H1 (cell line): ENCODE results near the gene CACNA1D. TPM values are rescaled to one million over a fixed set of nuclear protein-coding genes. Genes with fewer than 3 reads are reported as not detected.

Experiments used
- CBX5 ChIP-seq: fragments of 300-800, 300-1000 bp; sonication (generic); IDR thresholded peaks from 2 replicates; pipeline ENCODE4 v1.7.1; 2016; ENCODE audit warnings: antibody characterized with exemption, low read length, low read depth
- POLR2A ChIP-seq, 2 experiments: IDR thresholded peaks; 1 replicate in 1 of 2; 2 replicates in 1 of 2; pipeline ENCODE4 v1.6.1; 2011; ENCODE audit warnings: low read depth in 2 of 2, low read length in 2 of 2, mild to moderate bottlenecking in 2 of 2; ENCODE audit errors: control extremely low read depth in 1 of 2
- RBBP5 ChIP-seq: IDR thresholded peaks from 2 replicates; pipeline ENCODE4 v1.7.1; 2012; ENCODE audit warnings: low read depth, mild to moderate bottlenecking, inconsistent platforms, low read length, moderate library complexity, borderline replicate concordance
- RXRA ChIP-seq: IDR thresholded peaks from 2 replicates; pipeline ENCODE4 v1.6.1; 2011; ENCODE audit warnings: low read depth, mild to moderate bottlenecking, low read length, moderate library complexity; ENCODE audit not compliant: insufficient read depth
- SIRT6 ChIP-seq: IDR thresholded peaks from one replicate; pipeline ENCODE4 v1.7.1; 2012; ENCODE audit warnings: low read length, inconsistent platforms
- SP4 ChIP-seq: IDR thresholded peaks from 2 replicates; pipeline ENCODE4 v1.6.1; 2012; ENCODE audit warnings: low read length, inconsistent platforms
- polyA plus RNA-seq, 7 experiments: library from polyadenylated mRNA; depleted of rRNA in 3 of 7; stranded (reverse) in 5 of 7; unstranded in 2 of 7; fragments of >200 nt in 5 of 7; fragments of 200-250 nt in 2 of 7; gene quantifications; 1 replicate in 5 of 7; 2 replicates in 1 of 7; 4 replicates in 1 of 7; pipeline versions ENCODE4 v1.2.1 to v1.2.3, GENCODE V29; 2011 to 2013; ENCODE audit warnings: missing spikeins in 2 of 7, mixed read lengths in 2 of 7
- total RNA-seq: library from RNA; stranded (reverse); fragmentation: NEBNext Ultra II Directional; extraction: Animal tissue kit (Norgen Biotek cat#: 25700); gene quantifications from 2 replicates; pipeline ENCODE4 v1.2.1, GENCODE V29; 2021
- TF ChIP-seq, protein P1 (sequence below), 3 experiments: IDR thresholded peaks; 1 replicate in 2 of 3; 2 replicates in 1 of 3; pipeline versions ENCODE4 v1.5.1 to v1.6.1; 2011; ENCODE audit warnings: low read length in 3 of 3, mild to moderate bottlenecking in 3 of 3, inconsistent platforms in 2 of 3, low read depth in 1 of 3, moderate library complexity in 1 of 3; ENCODE audit not compliant: insufficient read depth in 1 of 3; ENCODE audit errors: control extremely low read depth in 1 of 3

Gene CACNA1D
- total and polyA plus RNA-seq, 2 of the 8 experiments (the other 6 are each of a cell fraction or from before 2014, with no cell fraction given) = 2.0 to 2.9 TPM

DNA sequence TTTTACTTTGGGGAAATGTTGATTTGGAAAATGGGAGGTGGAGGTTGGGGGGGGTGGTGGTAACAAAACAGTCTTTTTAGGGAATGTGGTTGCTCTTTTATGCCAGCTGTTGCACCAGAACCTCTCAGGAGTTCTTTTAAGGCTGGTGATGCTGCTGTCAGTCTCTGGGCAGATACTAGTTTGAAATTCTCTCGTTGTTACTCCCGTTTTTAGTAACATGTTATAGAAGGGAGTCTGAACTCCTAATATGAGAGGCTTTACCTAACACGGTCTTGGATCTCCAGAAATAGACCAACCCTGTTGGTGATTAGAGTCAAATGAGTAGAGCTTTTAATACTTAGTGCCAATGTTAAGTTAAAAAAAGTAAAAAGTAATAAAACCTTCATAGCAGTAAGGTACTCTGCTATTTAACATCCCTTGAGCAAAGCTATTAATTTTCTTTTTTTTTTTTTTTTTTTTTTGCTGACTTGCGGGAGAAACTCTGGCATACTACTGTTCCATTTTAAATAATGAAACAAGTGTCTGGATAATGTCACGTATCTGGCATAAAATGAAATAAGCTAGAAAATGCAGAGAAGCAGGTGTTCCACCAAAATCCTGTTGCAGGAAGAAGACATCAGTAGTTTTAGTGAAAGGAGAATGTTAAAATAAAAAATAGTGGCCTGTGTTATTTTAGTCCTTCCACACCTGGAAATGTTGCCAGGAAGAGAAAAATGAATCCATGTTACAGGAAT lies 156.7 kb downstream of the CACNA1D start (continued):
- TF ChIP-seq, protein P1, sequence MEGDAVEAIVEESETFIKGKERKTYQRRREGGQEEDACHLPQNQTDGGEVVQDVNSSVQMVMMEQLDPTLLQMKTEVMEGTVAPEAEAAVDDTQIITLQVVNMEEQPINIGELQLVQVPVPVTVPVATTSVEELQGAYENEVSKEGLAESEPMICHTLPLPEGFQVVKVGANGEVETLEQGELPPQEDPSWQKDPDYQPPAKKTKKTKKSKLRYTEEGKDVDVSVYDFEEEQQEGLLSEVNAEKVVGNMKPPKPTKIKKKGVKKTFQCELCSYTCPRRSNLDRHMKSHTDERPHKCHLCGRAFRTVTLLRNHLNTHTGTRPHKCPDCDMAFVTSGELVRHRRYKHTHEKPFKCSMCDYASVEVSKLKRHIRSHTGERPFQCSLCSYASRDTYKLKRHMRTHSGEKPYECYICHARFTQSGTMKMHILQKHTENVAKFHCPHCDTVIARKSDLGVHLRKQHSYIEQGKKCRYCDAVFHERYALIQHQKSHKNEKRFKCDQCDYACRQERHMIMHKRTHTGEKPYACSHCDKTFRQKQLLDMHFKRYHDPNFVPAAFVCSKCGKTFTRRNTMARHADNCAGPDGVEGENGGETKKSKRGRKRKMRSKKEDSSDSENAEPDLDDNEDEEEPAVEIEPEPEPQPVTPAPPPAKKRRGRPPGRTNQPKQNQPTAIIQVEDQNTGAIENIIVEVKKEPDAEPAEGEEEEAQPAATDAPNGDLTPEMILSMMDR (IDR thresholded peaks at IDR 0.05; ENCODE audit: control extremely low read depth in 1 of 3, insufficient read depth in 1 of 3, low read depth in 1 of 3, low read length in 3 of 3) = no peak
- TF ChIP-seq SP4 (no peak), RBBP5 (no peak), CBX5 (no peak), RXRA (no peak), POLR2A (IDR thresholded peaks at IDR 0.05; ENCODE audit: control extremely low read depth in 1 of 2, low read depth in 2 of 2, low read length in 2 of 2) (no peak), SIRT6 (no peak)
